ENCODE results near the gene PARD3B.

DNA sequence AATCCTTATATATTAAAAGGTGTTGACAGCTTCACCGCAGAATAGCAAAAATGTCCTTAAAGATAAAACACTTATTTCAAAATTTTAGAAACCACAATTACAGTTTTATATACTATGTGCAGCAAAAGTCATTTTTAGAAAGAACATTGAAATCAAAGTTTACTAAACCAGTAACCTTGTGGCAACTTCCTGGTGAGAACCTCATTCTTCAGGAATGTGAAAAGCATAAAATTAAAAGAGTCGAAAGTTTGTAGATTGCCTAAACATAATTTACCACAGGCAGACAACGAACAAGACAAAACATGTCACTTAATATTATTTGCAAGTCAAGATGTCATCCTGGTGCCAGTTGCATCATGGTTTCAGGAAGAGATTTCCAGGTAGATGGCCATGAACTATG is 1028.7 kb downstream of the PARD3B start:
- no peak for TF ChIP-seq EZH2 (IDR thresholded peaks at IDR 0.05; ENCODE audit: low read depth, unreplicated experiment)
- TF ChIP-seq, protein P1, sequence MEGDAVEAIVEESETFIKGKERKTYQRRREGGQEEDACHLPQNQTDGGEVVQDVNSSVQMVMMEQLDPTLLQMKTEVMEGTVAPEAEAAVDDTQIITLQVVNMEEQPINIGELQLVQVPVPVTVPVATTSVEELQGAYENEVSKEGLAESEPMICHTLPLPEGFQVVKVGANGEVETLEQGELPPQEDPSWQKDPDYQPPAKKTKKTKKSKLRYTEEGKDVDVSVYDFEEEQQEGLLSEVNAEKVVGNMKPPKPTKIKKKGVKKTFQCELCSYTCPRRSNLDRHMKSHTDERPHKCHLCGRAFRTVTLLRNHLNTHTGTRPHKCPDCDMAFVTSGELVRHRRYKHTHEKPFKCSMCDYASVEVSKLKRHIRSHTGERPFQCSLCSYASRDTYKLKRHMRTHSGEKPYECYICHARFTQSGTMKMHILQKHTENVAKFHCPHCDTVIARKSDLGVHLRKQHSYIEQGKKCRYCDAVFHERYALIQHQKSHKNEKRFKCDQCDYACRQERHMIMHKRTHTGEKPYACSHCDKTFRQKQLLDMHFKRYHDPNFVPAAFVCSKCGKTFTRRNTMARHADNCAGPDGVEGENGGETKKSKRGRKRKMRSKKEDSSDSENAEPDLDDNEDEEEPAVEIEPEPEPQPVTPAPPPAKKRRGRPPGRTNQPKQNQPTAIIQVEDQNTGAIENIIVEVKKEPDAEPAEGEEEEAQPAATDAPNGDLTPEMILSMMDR (conservative IDR thresholded peaks at IDR 0.05; ENCODE audit: low read depth in 2 of 2), result no peak
- TF ChIP-seq POLR2AphosphoS5 (IDR thresholded peaks at IDR 0.05; ENCODE audit: low read depth), result no peak
- TF ChIP-seq NANOG (IDR thresholded peaks at IDR 0.05; ENCODE audit: borderline replicate concordance), result no peak
- no peak for TF ChIP-seq STAT1 (IDR thresholded peaks at IDR 0.05; ENCODE audit: unreplicated experiment)
- no peak for TF ChIP-seq CREB1 (CRISPR knock-in tag; IDR thresholded peaks at IDR 0.05; ENCODE audit: low read depth)
- TF ChIP-seq, protein P2, sequence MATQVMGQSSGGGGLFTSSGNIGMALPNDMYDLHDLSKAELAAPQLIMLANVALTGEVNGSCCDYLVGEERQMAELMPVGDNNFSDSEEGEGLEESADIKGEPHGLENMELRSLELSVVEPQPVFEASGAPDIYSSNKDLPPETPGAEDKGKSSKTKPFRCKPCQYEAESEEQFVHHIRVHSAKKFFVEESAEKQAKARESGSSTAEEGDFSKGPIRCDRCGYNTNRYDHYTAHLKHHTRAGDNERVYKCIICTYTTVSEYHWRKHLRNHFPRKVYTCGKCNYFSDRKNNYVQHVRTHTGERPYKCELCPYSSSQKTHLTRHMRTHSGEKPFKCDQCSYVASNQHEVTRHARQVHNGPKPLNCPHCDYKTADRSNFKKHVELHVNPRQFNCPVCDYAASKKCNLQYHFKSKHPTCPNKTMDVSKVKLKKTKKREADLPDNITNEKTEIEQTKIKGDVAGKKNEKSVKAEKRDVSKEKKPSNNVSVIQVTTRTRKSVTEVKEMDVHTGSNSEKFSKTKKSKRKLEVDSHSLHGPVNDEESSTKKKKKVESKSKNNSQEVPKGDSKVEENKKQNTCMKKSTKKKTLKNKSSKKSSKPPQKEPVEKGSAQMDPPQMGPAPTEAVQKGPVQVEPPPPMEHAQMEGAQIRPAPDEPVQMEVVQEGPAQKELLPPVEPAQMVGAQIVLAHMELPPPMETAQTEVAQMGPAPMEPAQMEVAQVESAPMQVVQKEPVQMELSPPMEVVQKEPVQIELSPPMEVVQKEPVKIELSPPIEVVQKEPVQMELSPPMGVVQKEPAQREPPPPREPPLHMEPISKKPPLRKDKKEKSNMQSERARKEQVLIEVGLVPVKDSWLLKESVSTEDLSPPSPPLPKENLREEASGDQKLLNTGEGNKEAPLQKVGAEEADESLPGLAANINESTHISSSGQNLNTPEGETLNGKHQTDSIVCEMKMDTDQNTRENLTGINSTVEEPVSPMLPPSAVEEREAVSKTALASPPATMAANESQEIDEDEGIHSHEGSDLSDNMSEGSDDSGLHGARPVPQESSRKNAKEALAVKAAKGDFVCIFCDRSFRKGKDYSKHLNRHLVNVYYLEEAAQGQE (IDR thresholded peaks at IDR 0.05; ENCODE audit: unreplicated experiment), result no peak
- no peak for TF ChIP-seq EZH2phosphoT487 (IDR thresholded peaks at IDR 0.05; ENCODE audit: unreplicated experiment)
- no peak for TF ChIP-seq JUNB (IDR thresholded peaks at IDR 0.05; ENCODE audit: unreplicated experiment)
- TF ChIP-seq ZNF331 (CRISPR knock-in tag; IDR thresholded peaks at IDR 0.05; ENCODE audit: low read depth), result no peak
- TF ChIP-seq ZNF114 (CRISPR knock-in tag; IDR thresholded peaks at IDR 0.05), result no peak
- TF ChIP-seq, protein P3, sequence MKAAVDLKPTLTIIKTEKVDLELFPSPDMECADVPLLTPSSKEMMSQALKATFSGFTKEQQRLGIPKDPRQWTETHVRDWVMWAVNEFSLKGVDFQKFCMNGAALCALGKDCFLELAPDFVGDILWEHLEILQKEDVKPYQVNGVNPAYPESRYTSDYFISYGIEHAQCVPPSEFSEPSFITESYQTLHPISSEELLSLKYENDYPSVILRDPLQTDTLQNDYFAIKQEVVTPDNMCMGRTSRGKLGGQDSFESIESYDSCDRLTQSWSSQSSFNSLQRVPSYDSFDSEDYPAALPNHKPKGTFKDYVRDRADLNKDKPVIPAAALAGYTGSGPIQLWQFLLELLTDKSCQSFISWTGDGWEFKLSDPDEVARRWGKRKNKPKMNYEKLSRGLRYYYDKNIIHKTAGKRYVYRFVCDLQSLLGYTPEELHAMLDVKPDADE (IDR thresholded peaks at IDR 0.05), result no peak
